D721Med (cell line): ENCODE data around the gene PLIN5.
A peak's percentile ranks its signal among the peaks of the same experiment; 100 is the strongest.
"Not testable (repeated sequence)": the region's sequence is repeated elsewhere in the genome, so short reads cannot be mapped to it uniquely, and the experiment has no call there.

ENCODE experiments used
- DNase-seq: peaks from one replicate; pipeline ENCODE4 v3.0.0; 2011; ENCODE audit warnings: low spot score; ENCODE audit not compliant: insufficient read length
- FAIRE-seq: peaks from 2 replicates; lab custom pipeline; 2011; peaks lifted over from hg19 to GRCh38; lab: Jason Lieb, UNC
- TF ChIP-seq, protein P1 (sequence below): IDR thresholded peaks from 2 replicates; pipeline ENCODE4 v1.5.1; 2012; ENCODE audit warnings: mild to moderate bottlenecking, control low read depth; ENCODE audit not compliant: insufficient read depth; ENCODE audit errors: missing control alignments

Gene PLIN5

DNA sequence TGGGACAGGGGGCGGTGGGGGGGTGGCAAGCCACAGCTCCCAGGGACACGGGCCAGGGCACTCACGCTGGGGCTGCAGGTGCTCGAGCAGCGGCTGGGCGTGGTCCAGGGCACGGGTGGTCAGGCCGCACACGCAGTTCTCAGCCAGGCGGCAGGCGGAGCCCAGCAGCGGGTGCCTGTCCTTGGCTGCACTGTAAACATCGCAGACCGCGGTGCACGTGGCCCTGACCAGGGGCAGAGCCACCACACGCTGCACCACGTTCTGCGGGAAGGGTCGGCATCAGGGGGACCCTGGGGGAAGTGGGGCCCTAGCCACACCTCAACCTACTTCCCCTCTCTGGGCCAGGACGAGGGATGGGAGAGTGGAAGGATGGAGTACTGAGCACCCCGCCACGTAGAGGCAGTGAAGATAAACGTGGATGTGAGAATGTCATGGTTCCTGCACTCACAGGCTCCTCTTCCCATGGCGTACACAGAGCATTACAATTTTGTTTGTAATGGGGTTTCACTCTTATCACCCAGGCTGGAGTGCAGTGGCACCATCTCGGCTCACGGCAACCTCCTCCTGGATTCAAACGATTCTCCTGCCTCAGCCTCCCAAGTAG is 3.4 kb downstream of the PLIN5 start:
- DNase-seq, result no peak

DNA sequence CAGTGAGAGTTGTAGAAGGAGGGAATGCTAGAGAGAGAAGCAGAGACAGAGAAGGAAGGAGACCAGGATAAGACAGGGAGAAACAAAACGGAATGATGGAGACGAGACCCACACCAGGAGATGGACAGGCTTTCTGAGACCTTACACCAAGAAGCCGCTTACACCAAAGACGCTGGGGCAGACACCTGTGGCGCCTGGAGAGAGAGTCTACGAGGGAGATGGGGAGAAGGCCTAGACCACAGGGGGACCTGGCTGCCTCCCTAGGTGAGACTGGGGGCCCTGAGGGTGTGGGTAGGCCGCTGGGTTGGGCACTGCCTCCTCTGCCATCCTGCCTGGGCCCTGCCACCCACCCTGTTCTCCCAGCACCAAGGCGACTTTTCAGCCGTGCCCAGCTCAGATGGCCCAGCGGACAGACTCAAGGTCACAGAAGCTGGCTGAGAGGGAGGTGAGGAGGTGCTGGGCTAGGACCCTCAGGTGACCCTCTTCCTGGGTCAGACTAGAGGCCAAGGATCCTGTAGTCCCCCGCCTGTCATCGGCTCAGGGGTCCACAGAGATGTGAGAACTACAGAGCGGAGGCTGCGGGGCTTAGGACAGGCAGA is 5.0 kb downstream of the PLIN5 start:
- DNase-seq, result no peak
- FAIRE-seq, result no peak
- TF ChIP-seq, protein P1, sequence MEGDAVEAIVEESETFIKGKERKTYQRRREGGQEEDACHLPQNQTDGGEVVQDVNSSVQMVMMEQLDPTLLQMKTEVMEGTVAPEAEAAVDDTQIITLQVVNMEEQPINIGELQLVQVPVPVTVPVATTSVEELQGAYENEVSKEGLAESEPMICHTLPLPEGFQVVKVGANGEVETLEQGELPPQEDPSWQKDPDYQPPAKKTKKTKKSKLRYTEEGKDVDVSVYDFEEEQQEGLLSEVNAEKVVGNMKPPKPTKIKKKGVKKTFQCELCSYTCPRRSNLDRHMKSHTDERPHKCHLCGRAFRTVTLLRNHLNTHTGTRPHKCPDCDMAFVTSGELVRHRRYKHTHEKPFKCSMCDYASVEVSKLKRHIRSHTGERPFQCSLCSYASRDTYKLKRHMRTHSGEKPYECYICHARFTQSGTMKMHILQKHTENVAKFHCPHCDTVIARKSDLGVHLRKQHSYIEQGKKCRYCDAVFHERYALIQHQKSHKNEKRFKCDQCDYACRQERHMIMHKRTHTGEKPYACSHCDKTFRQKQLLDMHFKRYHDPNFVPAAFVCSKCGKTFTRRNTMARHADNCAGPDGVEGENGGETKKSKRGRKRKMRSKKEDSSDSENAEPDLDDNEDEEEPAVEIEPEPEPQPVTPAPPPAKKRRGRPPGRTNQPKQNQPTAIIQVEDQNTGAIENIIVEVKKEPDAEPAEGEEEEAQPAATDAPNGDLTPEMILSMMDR, result no peak

More for the DNA sequence above, 3.4 kb downstream of the PLIN5 start:
- TF ChIP-seq, protein P1, result no peak
- FAIRE-seq, result no peak

DNA sequence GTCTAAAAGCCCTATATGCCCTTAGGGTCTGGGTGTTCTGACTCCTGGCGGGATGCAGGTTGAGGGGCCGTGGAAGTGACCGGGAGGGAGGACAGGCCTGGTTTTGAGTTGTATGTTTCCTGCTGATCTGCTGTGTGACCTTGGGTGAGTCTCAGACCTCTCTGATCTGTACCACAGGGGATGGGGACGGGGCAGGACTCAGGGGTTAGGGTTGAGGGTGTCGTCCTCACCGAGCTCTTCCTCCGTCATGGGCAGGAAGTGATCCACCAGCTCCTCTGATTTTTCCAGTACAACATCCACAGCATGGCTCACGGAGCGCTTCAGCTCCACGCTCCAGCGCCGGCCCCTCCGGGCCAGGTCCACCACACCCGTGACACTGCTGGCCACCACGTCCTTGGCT is 6.2 kb downstream of the PLIN5 start:
- FAIRE-seq (no peak), DNase-seq (no peak)
- TF ChIP-seq, protein P1, result no peak

- DNase-seq, FAIRE-seq: not testable (repeated sequence)
These were observed 7.6 kb downstream of the PLIN5 start for GRCh38 chr19:4527377-4527776.

DNA sequence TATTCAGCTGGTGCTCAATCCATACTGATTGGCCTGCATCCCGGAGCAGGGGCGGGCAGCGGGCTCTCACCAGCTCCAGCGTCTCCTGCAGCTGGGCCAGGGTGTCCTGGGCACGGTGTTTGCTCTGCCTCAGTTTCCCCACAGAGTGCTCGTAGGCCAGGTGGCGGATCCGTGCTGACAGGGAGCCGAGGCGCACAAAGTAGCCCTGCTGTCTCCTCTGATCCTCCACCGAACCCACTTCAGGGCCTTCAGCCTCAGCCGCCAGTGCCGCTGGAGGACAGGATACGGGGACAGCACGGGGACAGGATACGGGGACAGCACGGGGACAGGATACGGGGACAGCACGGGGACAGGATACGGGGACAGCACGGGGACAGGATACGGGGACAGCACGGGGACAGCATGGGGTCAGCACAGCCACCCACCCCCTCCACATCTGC is 9.4 kb downstream of the PLIN5 start:
- TF ChIP-seq, protein P1, result no peak
- FAIRE-seq, result no peak
- no peak for DNase-seq

DNA sequence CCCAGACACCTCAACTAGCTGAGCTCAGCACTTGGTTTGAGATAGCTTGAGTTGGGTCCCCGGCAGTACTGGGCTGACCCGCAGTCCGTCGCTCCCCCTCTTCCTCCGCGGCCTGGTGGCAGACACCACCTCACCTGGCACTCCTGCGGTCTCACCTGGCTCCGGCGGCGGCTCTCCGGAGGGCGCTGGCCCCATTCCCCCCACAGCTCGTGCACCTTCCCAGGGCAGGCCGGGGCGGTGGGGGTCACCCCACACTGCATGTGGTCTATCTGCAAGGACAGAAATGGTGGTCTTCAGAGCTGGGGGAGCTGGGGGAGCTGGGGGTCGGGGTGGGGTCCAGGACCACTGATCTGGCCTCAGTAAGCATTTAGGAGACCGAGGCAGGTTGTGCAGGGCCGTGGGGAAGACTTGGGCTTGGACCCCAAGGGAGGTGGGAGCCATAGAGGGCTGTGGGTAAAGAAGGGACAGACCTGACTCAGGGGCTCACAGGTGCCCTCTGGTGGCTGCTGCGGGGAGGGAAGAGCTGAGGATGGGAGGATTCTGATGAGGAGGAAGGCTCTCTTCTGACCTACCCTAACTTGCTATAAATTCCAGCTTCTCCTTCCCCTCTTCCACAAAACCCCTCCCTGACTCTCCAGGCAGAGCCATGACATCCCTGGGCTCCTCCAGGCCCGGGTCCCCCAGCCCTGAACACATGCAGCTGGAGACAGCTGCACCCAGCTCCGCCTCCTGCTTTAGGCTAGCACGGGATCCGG is 10.0 kb downstream of the PLIN5 start:
- FAIRE-seq (no peak), DNase-seq (peak; percentile 77)
- TF ChIP-seq, protein P1, result peak; percentile 62

- DNase-seq (peak; percentile 70), FAIRE-seq (no peak)
- TF ChIP-seq, protein P1, result peak; percentile 51
These were observed 11.5 kb downstream of the PLIN5 start for GRCh38 chr19:4523306-4524110.
